Type B pancreatic cell (in vitro differentiated cells): ENCODE data around the gene SZRD1. TPM values are rescaled to one million over a fixed set of nuclear protein-coding genes. Genes with fewer than 3 reads are reported as not detected.

Source experiments
- DNase-seq: peaks from one replicate; pipeline ENCODE4 v3.0.0; 2021; ENCODE audit warnings: mixed read lengths; ENCODE audit not compliant: unreplicated experiment; ENCODE audit errors: extremely low spot score
- H3K27ac Mint-ChIP-seq: 2 replicates; pipeline ENCODE4 v1.8.0; 2021; ENCODE audit warnings: mild to moderate bottlenecking, mixed read lengths
- H3K27me3 Mint-ChIP-seq: 2 replicates; pipeline ENCODE4 v1.8.0; 2021; ENCODE audit warnings: mixed read lengths
- H3K36me3 Mint-ChIP-seq: 2 replicates; pipeline ENCODE4 v1.8.0; 2021; ENCODE audit warnings: mixed read lengths
- H3K4me1 Mint-ChIP-seq: one replicate; pipeline ENCODE4 v1.8.0; 2021; ENCODE audit warnings: mixed read lengths; ENCODE audit not compliant: unreplicated experiment
- H3K4me3 Mint-ChIP-seq: 2 replicates; pipeline ENCODE4 v1.8.0; 2021; ENCODE audit warnings: mild to moderate bottlenecking, mixed read lengths
- H3K9me3 Mint-ChIP-seq: 2 replicates; pipeline ENCODE4 v1.8.0; 2021; ENCODE audit warnings: mixed read lengths
- total RNA-seq: library from RNA; stranded (reverse); gene quantifications from 2 replicates; pipeline ENCODE4 v1.2.1, GENCODE V29; 2021; ENCODE audit warnings: low replicate concordance
- TF ChIP-seq, protein P1 (sequence below): fragments of 200-600 bp; sonication (generic); conservative IDR thresholded peaks from 2 replicates; pipeline ENCODE4 v1.5.0; 2021; ENCODE audit warnings: antibody characterized with exemption, mild to moderate bottlenecking

The SZRD1 gene
- total RNA-seq, 1 donor from 2014 or later = 127 TPM

DNA sequence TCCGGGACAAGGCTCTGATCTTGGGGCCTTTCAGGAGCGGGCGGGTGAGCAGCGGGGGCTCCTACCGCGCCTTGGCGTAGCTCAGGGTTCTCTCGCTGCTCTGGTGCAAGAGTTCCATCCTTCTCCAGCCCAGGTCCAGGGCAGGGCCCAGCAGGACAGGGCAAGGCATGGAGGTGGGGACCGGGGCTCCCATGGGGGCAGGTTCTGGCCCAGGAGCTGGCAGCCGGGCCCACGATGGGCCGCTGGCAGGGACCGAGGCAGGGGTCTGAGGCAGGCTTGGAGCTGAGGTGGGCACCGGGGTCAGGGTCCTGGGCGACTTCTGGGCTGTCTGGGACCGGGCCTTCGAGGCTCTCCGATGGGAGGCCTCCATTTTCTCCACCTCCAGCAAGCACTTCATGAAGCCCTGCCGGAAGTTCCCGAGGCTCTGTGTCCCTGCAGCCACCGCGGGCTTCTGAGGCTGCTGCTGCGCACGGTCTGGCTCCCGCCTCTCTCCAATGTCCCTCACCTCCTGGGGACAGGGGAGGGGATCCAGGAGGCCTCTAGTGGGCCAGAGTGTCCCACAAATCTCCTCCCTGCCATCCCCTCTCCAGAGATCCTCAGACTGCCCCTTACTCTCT, 42.6 kb downstream of the SZRD1 start:
- Mint-ChIP-seq H3K27me3 (peaks cover 9% of the 10 kb centered on the region), H3K36me3 (no peaks in the 10 kb centered on the region), H3K27ac (no peak overlapping the region), H3K4me1 (no peaks in the 10 kb centered on the region), H3K9me3 (no peaks in the 10 kb centered on the region), H3K4me3 (no peak overlapping the region)
- no peak for DNase-seq
- TF ChIP-seq, protein P1, sequence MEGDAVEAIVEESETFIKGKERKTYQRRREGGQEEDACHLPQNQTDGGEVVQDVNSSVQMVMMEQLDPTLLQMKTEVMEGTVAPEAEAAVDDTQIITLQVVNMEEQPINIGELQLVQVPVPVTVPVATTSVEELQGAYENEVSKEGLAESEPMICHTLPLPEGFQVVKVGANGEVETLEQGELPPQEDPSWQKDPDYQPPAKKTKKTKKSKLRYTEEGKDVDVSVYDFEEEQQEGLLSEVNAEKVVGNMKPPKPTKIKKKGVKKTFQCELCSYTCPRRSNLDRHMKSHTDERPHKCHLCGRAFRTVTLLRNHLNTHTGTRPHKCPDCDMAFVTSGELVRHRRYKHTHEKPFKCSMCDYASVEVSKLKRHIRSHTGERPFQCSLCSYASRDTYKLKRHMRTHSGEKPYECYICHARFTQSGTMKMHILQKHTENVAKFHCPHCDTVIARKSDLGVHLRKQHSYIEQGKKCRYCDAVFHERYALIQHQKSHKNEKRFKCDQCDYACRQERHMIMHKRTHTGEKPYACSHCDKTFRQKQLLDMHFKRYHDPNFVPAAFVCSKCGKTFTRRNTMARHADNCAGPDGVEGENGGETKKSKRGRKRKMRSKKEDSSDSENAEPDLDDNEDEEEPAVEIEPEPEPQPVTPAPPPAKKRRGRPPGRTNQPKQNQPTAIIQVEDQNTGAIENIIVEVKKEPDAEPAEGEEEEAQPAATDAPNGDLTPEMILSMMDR = no peak

DNA sequence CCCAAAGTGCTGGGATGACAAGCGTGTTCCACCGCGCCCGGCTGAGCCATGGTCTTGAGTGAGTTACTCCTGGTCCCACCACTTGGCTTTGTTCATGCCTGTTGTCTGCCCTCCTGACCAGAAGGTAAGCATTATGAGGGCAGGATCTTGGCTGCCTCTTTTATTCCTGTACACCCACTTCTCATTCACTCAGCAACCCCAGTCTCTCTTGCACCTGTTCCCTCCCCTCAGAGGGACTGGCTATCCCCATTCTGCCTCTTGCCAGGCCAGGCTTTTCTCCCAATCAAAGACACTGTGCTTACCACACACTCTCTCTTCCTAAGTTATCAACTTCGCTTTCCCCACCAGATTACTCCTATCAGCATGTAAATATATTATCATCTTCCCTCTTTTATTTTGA, 43.8 kb downstream of the SZRD1 start:
- no peak for DNase-seq
- Mint-ChIP-seq H3K4me1 (no peaks in the 10 kb centered on the region), H3K27me3 (peaks cover 9% of the 10 kb centered on the region), H3K27ac (no peak overlapping the region), H3K36me3 (no peaks in the 10 kb centered on the region), H3K4me3 (no peak overlapping the region), H3K9me3 (no peaks in the 10 kb centered on the region)
- TF ChIP-seq, protein P1 = no peak

DNA sequence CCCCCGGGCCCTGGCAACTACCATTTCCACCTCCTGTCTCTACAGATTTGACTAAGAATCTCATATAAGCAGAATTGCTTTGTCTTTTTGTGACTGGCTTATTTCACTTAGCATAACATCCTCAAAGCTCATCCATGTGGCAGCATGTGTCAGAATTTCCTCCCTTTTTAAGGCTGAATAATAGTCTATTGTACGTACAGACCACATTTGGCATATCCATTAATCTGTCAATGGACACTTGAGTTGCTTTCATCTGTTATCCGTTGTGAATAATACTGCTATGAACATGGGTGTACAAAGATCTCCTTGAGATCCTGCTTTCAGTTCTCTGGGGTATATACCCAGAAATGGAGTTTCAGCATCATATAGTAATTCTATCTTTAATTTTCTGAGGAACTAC, 46.1 kb downstream of the SZRD1 start:
- H3K4me3 Mint-ChIP-seq = no peak overlapping the region
- no peak overlapping the region for H3K27ac Mint-ChIP-seq
- no peak for DNase-seq
- TF ChIP-seq, protein P1 = no peak
- H3K9me3 Mint-ChIP-seq = no peaks in the 10 kb centered on the region
- peaks cover 9% of the 10 kb centered on the region for H3K27me3 Mint-ChIP-seq
- H3K36me3 Mint-ChIP-seq = no peaks in the 10 kb centered on the region
- H3K4me1 Mint-ChIP-seq = no peaks in the 10 kb centered on the region

DNA sequence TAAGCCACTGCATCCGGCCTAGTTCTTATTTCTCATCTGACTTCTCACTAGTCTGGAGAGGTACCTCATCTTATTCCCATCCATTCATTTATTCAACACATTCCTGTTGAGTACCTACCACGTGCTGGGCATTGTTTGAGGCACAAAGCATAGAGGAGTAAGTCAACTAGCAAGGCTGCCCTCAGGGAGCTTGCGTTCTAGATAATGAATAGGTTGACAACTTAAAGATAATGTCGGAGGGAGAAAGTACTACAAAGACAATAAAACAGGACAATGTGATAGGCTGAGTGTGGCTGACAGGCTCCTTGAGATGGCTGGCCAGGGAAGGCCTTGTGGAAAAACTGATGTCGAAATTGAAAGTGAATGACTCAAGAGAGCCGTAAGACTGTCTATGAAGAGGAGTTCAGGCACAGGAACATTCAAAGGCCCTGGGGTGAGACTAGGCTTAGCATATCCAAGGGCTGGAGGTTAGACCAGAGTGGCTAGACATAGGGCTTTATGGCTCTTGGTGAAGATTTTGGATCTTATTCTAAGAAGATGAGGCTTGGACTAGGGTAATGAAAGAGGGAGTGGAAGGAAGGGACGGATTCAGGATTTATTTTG, 51.9 kb downstream of the SZRD1 start:
- H3K27ac Mint-ChIP-seq = no peak overlapping the region
- TF ChIP-seq, protein P1 = no peak

DNA sequence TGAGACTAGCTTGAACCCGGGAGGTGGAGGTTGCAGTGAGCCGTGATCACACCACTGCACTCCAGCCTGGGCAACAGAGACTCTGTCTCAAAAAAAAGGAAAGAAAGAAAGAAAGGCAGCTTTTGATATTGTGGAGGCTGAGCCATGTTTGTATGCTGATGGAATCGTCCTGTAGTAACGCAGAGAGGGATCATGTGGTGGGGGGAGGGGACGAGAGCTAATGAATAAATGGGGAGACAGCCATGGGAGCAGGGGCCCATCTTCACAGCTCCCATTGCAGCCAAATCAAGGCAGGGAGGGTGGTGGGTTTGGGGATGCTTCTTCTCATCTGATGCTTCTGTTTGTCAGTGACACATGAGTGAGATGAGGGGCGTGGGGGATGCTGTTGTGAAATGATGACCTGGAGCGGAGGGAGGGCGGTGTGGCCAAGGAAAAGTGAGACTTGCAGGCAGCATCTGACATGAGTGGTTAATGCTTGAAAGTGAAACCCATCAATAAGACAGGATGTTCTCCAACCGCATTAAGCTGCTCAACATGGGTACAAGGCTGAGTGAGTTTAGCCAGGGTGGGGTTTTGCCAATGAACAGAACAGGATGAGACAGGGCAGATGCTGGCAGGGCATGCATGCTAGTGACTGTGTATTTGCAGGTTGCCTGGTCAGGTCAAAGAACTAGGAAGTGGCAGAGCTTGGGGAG, 53.5 kb downstream of the SZRD1 start:
- no peak overlapping the region for H3K4me3 Mint-ChIP-seq
- H3K9me3 Mint-ChIP-seq = no peaks in the 10 kb centered on the region
- peaks cover 5% of the 10 kb centered on the region for H3K4me1 Mint-ChIP-seq
- peaks cover 18% of the 10 kb centered on the region for H3K27me3 Mint-ChIP-seq
- DNase-seq = no peak
- H3K27ac Mint-ChIP-seq = no peak overlapping the region
- H3K36me3 Mint-ChIP-seq = no peaks in the 10 kb centered on the region
- TF ChIP-seq, protein P1 = no peak

More for the DNA sequence above, 51.9 kb downstream of the SZRD1 start:
- H3K4me1 Mint-ChIP-seq = peaks cover 5% of the 10 kb centered on the region
- DNase-seq = no peak
- no peaks in the 10 kb centered on the region for H3K9me3 Mint-ChIP-seq
- H3K27me3 Mint-ChIP-seq = peaks cover 18% of the 10 kb centered on the region
- H3K36me3 Mint-ChIP-seq = no peaks in the 10 kb centered on the region
- no peak overlapping the region for H3K4me3 Mint-ChIP-seq
